ENCODE data around the gene GALNT15.

- TF ChIP-seq CTCF (IDR thresholded peaks at IDR 0.05): no peak
- no peak for TF ChIP-seq ZFX (IDR thresholded peaks at IDR 0.05; ENCODE audit: borderline replicate concordance)
Observed at GRCh38 chr3:16179771-16180736, 5.6 kb downstream of the GALNT15 start.

Data from 22Rv1 (cell line).